CD4-positive, alpha-beta T cell treated with Interleukin-12 subunit alpha and Interleukin-12 subunit beta, for 1 hour (primary cell): ENCODE data around the gene ANKRD18A.

Experiments
- DNase-seq: peaks from one replicate; pipeline ENCODE4 v3.0.0-alpha.2; 2020

The ANKRD18A gene

GRCh38 chr9:38526591-38526990 lies 93.8 kb downstream of the ANKRD18A start:
- DNase-seq = no peak

- no peak for DNase-seq
Observed at GRCh38 chr9:38523121-38523520, 97.3 kb downstream of the ANKRD18A start.

- DNase-seq = no peak
Observed at GRCh38 chr9:38521762-38522161, 98.6 kb downstream of the ANKRD18A start.
